WTC11 (cell line): Measurements from ENCODE around the gene SPATS2. TPM values are rescaled to one million over a fixed set of nuclear protein-coding genes. Genes with fewer than 3 reads are reported as not detected.

Experiments used
- ATAC-seq: fragments of 200-7000 bp; cut with Tn5 transposase; 2 replicates; pipeline ENCODE4 v1.10.0; 2021; ENCODE audit warnings: mild to moderate bottlenecking, moderate library complexity
- CTCF ChIA-PET: fragments of 300-600 bp; sonication (Branson Sonifier 250); formaldehyde crosslinking; loops from one replicate; lab custom pipeline; 2021; ENCODE audit warnings: antibody characterized with exemption; lab: Charles Lee
- POLR2A ChIA-PET: fragments of 350-600 bp; sonication (Branson Sonifier 250); formaldehyde crosslinking; loops from one replicate; lab custom pipeline; 2021; ENCODE audit warnings: antibody characterized with exemption; lab: Charles Lee
- DNase-seq: peaks from one replicate; pipeline ENCODE4 v3.0.0; 2021; ENCODE audit warnings: low spot score
- H3K27ac Mint-ChIP-seq: 2 replicates; pipeline ENCODE4 v1.8.0; 2021; ENCODE audit warnings: mixed read lengths
- H3K27me3 Mint-ChIP-seq: 2 replicates; pipeline ENCODE4 v1.8.0; 2021; ENCODE audit warnings: low read depth, mild to moderate bottlenecking, moderate library complexity, mixed read lengths
- H3K36me3 Mint-ChIP-seq: 2 replicates; pipeline ENCODE4 v1.8.0; 2021; ENCODE audit warnings: mixed read lengths
- H3K4me1 Mint-ChIP-seq: 2 replicates; pipeline ENCODE4 v1.8.0; 2022; ENCODE audit warnings: mixed read lengths
- H3K4me3 Mint-ChIP-seq: 2 replicates; pipeline ENCODE4 v1.8.0; 2021; ENCODE audit warnings: mild to moderate bottlenecking, moderate library complexity, mixed read lengths
- H3K9me3 Mint-ChIP-seq: 2 replicates; pipeline ENCODE4 v1.8.0; 2021; ENCODE audit warnings: mixed read lengths
- CBFB ChIP-seq: sonication (generic); formaldehyde crosslinking; IDR thresholded peaks from 2 replicates; pipeline ENCODE4 v1.8.1; 2022; ENCODE audit warnings: mild to moderate bottlenecking, low read depth, missing genetic modification reagents
- CREB1 ChIP-seq: sonication (generic); formaldehyde crosslinking; IDR thresholded peaks from 2 replicates; pipeline ENCODE4 v1.8.0; 2023; ENCODE audit warnings: mild to moderate bottlenecking, missing genetic modification reagents
- GTF2I ChIP-seq: fragments of 250-450 bp; sonication (Bioruptor Pico); conservative IDR thresholded peaks from 2 replicates; pipeline ENCODE4 v1.4.0; 2021; ENCODE audit warnings: mild to moderate bottlenecking
- JUN ChIP-seq: sonication (generic); formaldehyde crosslinking; IDR thresholded peaks from 2 replicates; pipeline ENCODE4 v1.8.0; 2023; ENCODE audit warnings: mild to moderate bottlenecking, missing genetic modification reagents
- MYBL2 ChIP-seq: sonication (generic); formaldehyde crosslinking; IDR thresholded peaks from 2 replicates; pipeline ENCODE4 v1.8.1; 2023; ENCODE audit warnings: mild to moderate bottlenecking, moderate library complexity, missing genetic modification reagents
- PRRX2 ChIP-seq: fragments of 250-450 bp; sonication (Bioruptor Pico); IDR thresholded peaks from 2 replicates; pipeline ENCODE4 v1.8.0; 2021; ENCODE audit warnings: mild to moderate bottlenecking
- RORB ChIP-seq: fragments of 250-450 bp; sonication (Bioruptor Pico); IDR thresholded peaks from 2 replicates; pipeline ENCODE4 v1.9.0; 2021; ENCODE audit warnings: mild to moderate bottlenecking
- TEAD1 ChIP-seq: sonication (generic); formaldehyde crosslinking; IDR thresholded peaks from 2 replicates; pipeline ENCODE4 v1.8.0; 2022; ENCODE audit warnings: mild to moderate bottlenecking, missing genetic modification reagents
- TEAD4 ChIP-seq: sonication (generic); formaldehyde crosslinking; IDR thresholded peaks from 2 replicates; pipeline ENCODE4 v1.8.0; 2022; ENCODE audit warnings: mild to moderate bottlenecking, missing genetic modification reagents
- ZNF219 ChIP-seq: sonication (generic); formaldehyde crosslinking; IDR thresholded peaks from 2 replicates; pipeline ENCODE4 v1.8.0; 2023; ENCODE audit warnings: missing genetic modification reagents, mild to moderate bottlenecking, borderline replicate concordance
- ZNF263 ChIP-seq: sonication (generic); formaldehyde crosslinking; IDR thresholded peaks from 2 replicates; pipeline ENCODE4 v1.8.1; 2022; ENCODE audit warnings: low read depth, mild to moderate bottlenecking, moderate library complexity, missing genetic modification reagents
- ZNF317 ChIP-seq: sonication (generic); formaldehyde crosslinking; IDR thresholded peaks from 2 replicates; pipeline ENCODE4 v1.8.1; 2023; ENCODE audit warnings: low read depth, mild to moderate bottlenecking, moderate library complexity, missing genetic modification reagents, borderline replicate concordance
- ZNF512 ChIP-seq: sonication (generic); formaldehyde crosslinking; IDR thresholded peaks from 2 replicates; pipeline ENCODE4 v1.8.1; 2022; ENCODE audit warnings: missing genetic modification reagents, borderline replicate concordance
- ZNF532 ChIP-seq: fragments of 250-450 bp; sonication (Bioruptor Pico); IDR thresholded peaks from 2 replicates; pipeline ENCODE4 v1.9.0; 2021; ENCODE audit warnings: mild to moderate bottlenecking, borderline replicate concordance
- ZNF671 ChIP-seq: fragments of 250-450 bp; sonication (Bioruptor Pico); IDR thresholded peaks from 2 replicates; pipeline ENCODE4 v1.8.0; 2021; ENCODE audit warnings: mild to moderate bottlenecking
- total RNA-seq: library from RNA; stranded (reverse); gene quantifications from 3 replicates; pipeline ENCODE4 v1.2.3, GENCODE V29; 2021
- TF ChIP-seq, protein P1 (sequence below): sonication (generic); formaldehyde crosslinking; IDR thresholded peaks from 2 replicates; pipeline ENCODE4 v1.8.0; 2023; ENCODE audit warnings: mild to moderate bottlenecking, missing genetic modification reagents
- TF ChIP-seq, protein P2 (sequence below): sonication (generic); formaldehyde crosslinking; conservative IDR thresholded peaks from 2 replicates; pipeline ENCODE4 v1.8.1; 2022; ENCODE audit warnings: mild to moderate bottlenecking, missing genetic modification reagents
- TF ChIP-seq, protein P3 (sequence below): sonication (generic); formaldehyde crosslinking; IDR thresholded peaks from 2 replicates; pipeline ENCODE4 v1.8.1; 2023; ENCODE audit warnings: mild to moderate bottlenecking, missing genetic modification reagents, moderate library complexity
- TF ChIP-seq, protein P4 (sequence below): sonication (generic); formaldehyde crosslinking; IDR thresholded peaks from 2 replicates; pipeline ENCODE4 v1.8.0; 2023; ENCODE audit warnings: missing genetic modification reagents
- TF ChIP-seq, protein P5 (sequence below): sonication (generic); formaldehyde crosslinking; IDR thresholded peaks from 2 replicates; pipeline ENCODE4 v1.8.0; 2022; ENCODE audit warnings: mild to moderate bottlenecking, missing genetic modification reagents
- TF ChIP-seq, protein P6 (sequence below): fragments of 250-450 bp; sonication (Bioruptor Pico); conservative IDR thresholded peaks from 2 replicates; pipeline ENCODE4 v1.9.0; 2021; ENCODE audit warnings: mild to moderate bottlenecking

Gene SPATS2
- total RNA-seq, 1 experiment from 2014 or later = 25.9 TPM

DNA sequence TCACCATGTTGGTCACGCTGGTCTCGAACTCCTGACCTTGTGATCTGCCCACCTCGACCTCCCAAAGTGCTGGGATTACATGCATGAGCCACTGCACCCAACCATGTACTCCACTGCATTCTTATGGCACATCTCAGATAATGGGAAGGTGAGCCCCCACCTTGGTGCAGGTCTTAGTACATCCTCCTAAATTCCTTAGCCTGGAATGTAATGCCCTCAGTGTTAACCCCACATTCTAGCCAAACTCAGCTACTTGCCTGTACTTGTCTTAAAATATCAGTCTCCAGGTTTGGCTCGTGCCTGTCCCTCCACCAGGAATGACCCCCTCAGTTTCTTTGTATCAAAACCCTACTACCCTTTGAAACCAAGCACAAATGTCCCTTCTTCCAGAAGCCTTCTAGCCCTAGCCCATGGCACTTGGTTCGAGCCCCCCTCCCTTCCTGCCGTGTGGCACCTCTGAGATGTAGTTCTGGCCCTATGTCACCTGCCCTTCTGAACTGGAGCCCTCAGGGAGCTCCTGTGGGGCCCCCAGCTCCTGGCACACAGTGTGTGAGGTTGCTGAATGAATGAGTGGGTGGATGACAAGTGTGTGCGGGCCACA lies 179.9 kb downstream of the SPATS2 start:
- DNase-seq = no peak
- no peak for ATAC-seq
- POLR2A ChIA-PET = no interaction called here
- no peak overlapping the region for H3K27ac Mint-ChIP-seq
- peaks cover 23% of the 10 kb centered on the region for H3K4me1 Mint-ChIP-seq
- TF ChIP-seq, protein P1, sequence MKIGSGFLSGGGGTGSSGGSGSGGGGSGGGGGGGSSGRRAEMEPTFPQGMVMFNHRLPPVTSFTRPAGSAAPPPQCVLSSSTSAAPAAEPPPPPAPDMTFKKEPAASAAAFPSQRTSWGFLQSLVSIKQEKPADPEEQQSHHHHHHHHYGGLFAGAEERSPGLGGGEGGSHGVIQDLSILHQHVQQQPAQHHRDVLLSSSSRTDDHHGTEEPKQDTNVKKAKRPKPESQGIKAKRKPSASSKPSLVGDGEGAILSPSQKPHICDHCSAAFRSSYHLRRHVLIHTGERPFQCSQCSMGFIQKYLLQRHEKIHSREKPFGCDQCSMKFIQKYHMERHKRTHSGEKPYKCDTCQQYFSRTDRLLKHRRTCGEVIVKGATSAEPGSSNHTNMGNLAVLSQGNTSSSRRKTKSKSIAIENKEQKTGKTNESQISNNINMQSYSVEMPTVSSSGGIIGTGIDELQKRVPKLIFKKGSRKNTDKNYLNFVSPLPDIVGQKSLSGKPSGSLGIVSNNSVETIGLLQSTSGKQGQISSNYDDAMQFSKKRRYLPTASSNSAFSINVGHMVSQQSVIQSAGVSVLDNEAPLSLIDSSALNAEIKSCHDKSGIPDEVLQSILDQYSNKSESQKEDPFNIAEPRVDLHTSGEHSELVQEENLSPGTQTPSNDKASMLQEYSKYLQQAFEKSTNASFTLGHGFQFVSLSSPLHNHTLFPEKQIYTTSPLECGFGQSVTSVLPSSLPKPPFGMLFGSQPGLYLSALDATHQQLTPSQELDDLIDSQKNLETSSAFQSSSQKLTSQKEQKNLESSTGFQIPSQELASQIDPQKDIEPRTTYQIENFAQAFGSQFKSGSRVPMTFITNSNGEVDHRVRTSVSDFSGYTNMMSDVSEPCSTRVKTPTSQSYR = no peak
- no peak for TF ChIP-seq CREB1
- TF ChIP-seq, protein P2, sequence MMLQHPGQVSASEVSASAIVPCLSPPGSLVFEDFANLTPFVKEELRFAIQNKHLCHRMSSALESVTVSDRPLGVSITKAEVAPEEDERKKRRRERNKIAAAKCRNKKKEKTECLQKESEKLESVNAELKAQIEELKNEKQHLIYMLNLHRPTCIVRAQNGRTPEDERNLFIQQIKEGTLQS = no peak
- no peak for TF ChIP-seq ZNF219 (CRISPR knock-in tag)
- TF ChIP-seq ZNF317 = no peak
- no peak for TF ChIP-seq ZNF512
- TF ChIP-seq, protein P3, sequence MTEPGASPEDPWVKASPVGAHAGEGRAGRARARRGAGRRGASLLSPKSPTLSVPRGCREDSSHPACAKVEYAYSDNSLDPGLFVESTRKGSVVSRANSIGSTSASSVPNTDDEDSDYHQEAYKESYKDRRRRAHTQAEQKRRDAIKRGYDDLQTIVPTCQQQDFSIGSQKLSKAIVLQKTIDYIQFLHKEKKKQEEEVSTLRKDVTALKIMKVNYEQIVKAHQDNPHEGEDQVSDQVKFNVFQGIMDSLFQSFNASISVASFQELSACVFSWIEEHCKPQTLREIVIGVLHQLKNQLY (CRISPR knock-in tag) = no peak
- no peak for TF ChIP-seq CBFB
- TF ChIP-seq PRRX2 = no peak
- TF ChIP-seq, all 79 proteins: peak for 0
- Mint-ChIP-seq H3K36me3 (no peaks in the 10 kb centered on the region), H3K4me3 (no peak overlapping the region), H3K9me3 (no peaks in the 10 kb centered on the region), H3K27me3 (peaks cover 91% of the 10 kb centered on the region)
- CTCF ChIA-PET = interaction anchor here (1.5 to 4.9 kb wide), 3 partner anchors 180 to 205 kb away, joined by 4 to 32 read pairs (median 5); partner anchors contain the start of genes DNAJC22 and SPATS2

- Mint-ChIP-seq H3K4me3 (no peak overlapping the region), H3K4me1 (peaks cover 18% of the 10 kb centered on the region), H3K27me3 (peaks cover 84% of the 10 kb centered on the region), H3K27ac (no peak overlapping the region), H3K9me3 (no peaks in the 10 kb centered on the region), H3K36me3 (no peaks in the 10 kb centered on the region)
- ChIA-PET CTCF (interaction anchor here (0.6 to 7.8 kb wide), 13 partner anchors 10 to 254 kb away, joined by 3 to 99 read pairs (median 4); partner anchors contain the start of genes DNAJC22, KCNH3, PRPF40B and PRPH), POLR2A (no interaction called here)
- ATAC-seq = no peak
- DNase-seq = no peak
- TF ChIP-seq ZNF671 (CRISPR knock-in tag) = no peak
- TF ChIP-seq, protein P4, sequence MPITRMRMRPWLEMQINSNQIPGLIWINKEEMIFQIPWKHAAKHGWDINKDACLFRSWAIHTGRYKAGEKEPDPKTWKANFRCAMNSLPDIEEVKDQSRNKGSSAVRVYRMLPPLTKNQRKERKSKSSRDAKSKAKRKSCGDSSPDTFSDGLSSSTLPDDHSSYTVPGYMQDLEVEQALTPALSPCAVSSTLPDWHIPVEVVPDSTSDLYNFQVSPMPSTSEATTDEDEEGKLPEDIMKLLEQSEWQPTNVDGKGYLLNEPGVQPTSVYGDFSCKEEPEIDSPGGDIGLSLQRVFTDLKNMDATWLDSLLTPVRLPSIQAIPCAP (CRISPR knock-in tag) = no peak
- TF ChIP-seq TEAD4 (CRISPR knock-in tag) = no peak
- no peak for TF ChIP-seq ZNF263 (CRISPR knock-in tag)
- TF ChIP-seq, protein P5, sequence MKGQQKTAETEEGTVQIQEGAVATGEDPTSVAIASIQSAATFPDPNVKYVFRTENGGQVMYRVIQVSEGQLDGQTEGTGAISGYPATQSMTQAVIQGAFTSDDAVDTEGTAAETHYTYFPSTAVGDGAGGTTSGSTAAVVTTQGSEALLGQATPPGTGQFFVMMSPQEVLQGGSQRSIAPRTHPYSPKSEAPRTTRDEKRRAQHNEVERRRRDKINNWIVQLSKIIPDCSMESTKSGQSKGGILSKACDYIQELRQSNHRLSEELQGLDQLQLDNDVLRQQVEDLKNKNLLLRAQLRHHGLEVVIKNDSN (CRISPR knock-in tag) = no peak
- TF ChIP-seq RORB (CRISPR knock-in tag) = no peak
- TF ChIP-seq JUN (CRISPR knock-in tag) = no peak
- TF ChIP-seq TEAD1 (CRISPR knock-in tag) = no peak
- TF ChIP-seq, protein P6, sequence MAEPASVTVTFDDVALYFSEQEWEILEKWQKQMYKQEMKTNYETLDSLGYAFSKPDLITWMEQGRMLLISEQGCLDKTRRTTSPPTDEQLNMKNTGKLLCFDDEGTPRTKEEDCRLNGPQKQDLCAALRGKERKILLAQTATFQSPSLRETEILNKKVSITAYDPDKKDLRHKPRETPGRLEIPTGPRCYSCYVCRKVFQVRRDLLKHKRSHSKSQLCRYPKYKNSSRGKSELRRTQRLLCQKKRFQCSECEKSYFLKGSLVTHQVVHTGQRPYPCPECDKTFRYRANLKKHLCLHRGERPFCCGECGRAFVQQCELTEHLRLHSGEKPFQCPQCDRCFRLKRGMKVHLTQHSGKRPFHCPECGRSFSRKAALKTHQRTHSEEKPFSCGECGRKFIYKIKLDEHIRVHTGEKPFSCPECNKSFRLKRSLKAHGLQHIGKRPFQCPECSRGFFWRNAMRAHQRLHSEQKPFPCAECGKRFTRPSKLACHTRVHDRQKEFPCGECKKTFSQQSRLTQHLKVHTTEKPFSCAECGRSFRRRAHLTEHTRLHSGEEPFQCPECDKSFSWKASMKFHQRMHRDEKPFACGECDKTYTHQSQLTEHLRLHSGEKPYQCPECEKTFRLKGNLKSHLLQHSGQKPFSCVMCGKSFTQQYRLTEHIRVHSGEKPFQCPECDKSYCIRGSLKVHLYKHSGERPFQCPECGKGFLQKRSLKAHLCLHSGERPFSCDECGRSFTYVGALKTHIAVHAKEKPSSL (CRISPR knock-in tag) = no peak
- no peak for TF ChIP-seq MYBL2 (CRISPR knock-in tag)
- TF ChIP-seq ZNF532 = no peak
- TF ChIP-seq GTF2I (CRISPR knock-in tag) = no peak
Observed at GRCh38 chr12:49548481-49548821, 181.2 kb downstream of the SPATS2 start.
